SK-N-SH (cell line): ENCODE data around the gene KIAA0513. TPM values are rescaled to one million over a fixed set of nuclear protein-coding genes. Genes with fewer than 3 reads are reported as not detected.

Experiments
- CTCF ChIA-PET: fragments of 300-600, 350-600 bp; formaldehyde crosslinking; extraction: SDS; loops from one replicate; lab custom pipeline; 2021; lab: Yijun Ruan, JAX
- POLR2A ChIA-PET: fragments of 350-600 bp; sonication (Branson Sonifier 250); formaldehyde crosslinking; extraction: SDS; loops from one replicate; lab custom pipeline; 2020; ENCODE audit warnings: antibody characterized with exemption, inconsistent platforms; lab: Yijun Ruan, JAX
- DNase-seq: peaks from one replicate; pipeline ENCODE4 v3.0.0; 2012
- H2AFZ ChIP-seq: fragments of 200-600 bp; sonication (generic); 2 replicates; pipeline ENCODE4 v1.8.1; 2016; ENCODE audit warnings: antibody characterized with exemption, mild to moderate bottlenecking, low read depth
- H3F3A ChIP-seq: fragments of 200-600 bp; sonication (generic); replicated peaks from 2 replicates; pipeline ENCODE3; 2016; ENCODE audit warnings: antibody characterized with exemption, mild to moderate bottlenecking; ENCODE audit not compliant: insufficient read depth
- H3K27ac ChIP-seq, 2 experiments: fragments of 200-500 bp in 1 of 2; fragments of 200-600 bp in 1 of 2; sonication (Bioruptor generic) in 1 of 2; sonication (generic), shearing (Covaris generic) in 1 of 2; 2 replicates each; pipeline versions ENCODE4 v1.5.1 to v1.6.1; 2014 to 2016; ENCODE audit warnings: low read depth in 2 of 2, inconsistent platforms in 1 of 2, low read length in 1 of 2, mild to moderate bottlenecking in 1 of 2, mixed read lengths in 1 of 2
- H3K27me3 ChIP-seq: fragments of 200-600 bp; sonication (generic), shearing (Covaris generic); 2 replicates; pipeline ENCODE4 v1.6.1; 2016; ENCODE audit warnings: mixed run types; ENCODE audit not compliant: insufficient read depth
- H3K36me3 ChIP-seq, 2 experiments: fragments of 200-500 bp in 1 of 2; fragments of 200-600 bp in 1 of 2; sonication (Bioruptor generic) in 1 of 2; sonication (generic) in 1 of 2; replicated peaks in 1 of 2; 2 replicates each; pipeline versions ENCODE3 to v1.5.1; 2014 to 2016; ENCODE audit warnings: low read length in 1 of 2, mild to moderate bottlenecking in 1 of 2; ENCODE audit not compliant: insufficient read depth in 2 of 2, control insufficient read depth in 1 of 2
- H3K4me1 ChIP-seq, 2 experiments: fragments of 200-500 bp in 1 of 2; fragments of 200-600 bp in 1 of 2; sonication (Bioruptor generic) in 1 of 2; sonication (generic), shearing (Covaris generic) in 1 of 2; 2 replicates each; pipeline versions ENCODE4 v1.5.1 to v1.6.1; 2014 to 2016; ENCODE audit warnings: low read depth in 1 of 2, low read length in 1 of 2, mixed run types in 1 of 2; ENCODE audit not compliant: insufficient read depth in 2 of 2, control insufficient read depth in 1 of 2
- H3K4me2 ChIP-seq: fragments of 200-600 bp; sonication (generic), shearing (Covaris generic); 2 replicates; pipeline ENCODE4 v1.6.1; 2017; ENCODE audit warnings: mixed run types
- H3K4me3 ChIP-seq, 2 experiments: fragments of 200-500 bp in 1 of 2; fragments of 200-600 bp in 1 of 2; sonication (Bioruptor generic) in 1 of 2; sonication (generic), shearing (Covaris generic) in 1 of 2; 2 replicates each; pipeline versions ENCODE4 v1.5.1 to v1.8.1; 2014 to 2016; ENCODE audit warnings: low read depth in 2 of 2, inconsistent platforms in 1 of 2, low read length in 1 of 2, mild to moderate bottlenecking in 1 of 2, mixed read lengths in 1 of 2, moderate library complexity in 1 of 2
- H3K79me2 ChIP-seq: fragments of 200-600 bp; sonication (generic); 2 replicates; pipeline ENCODE4 v1.8.1; 2017; ENCODE audit warnings: mild to moderate bottlenecking; ENCODE audit not compliant: insufficient read depth
- H3K9ac ChIP-seq: fragments of 200-600 bp; sonication (generic); 2 replicates; pipeline ENCODE4 v1.6.1; 2017; ENCODE audit warnings: mixed run types
- H3K9me2 ChIP-seq: fragments of 200-600 bp; sonication (generic); 2 replicates; pipeline ENCODE4 v1.6.1; 2017; ENCODE audit warnings: mixed run types
- H3K9me3 ChIP-seq: fragments of 200-600 bp; sonication (generic); 2 replicates; pipeline ENCODE4 v1.6.1; 2017; ENCODE audit warnings: mixed run types, mild to moderate bottlenecking, moderate library complexity
- H4K20me1 ChIP-seq: fragments of 200-600 bp; sonication (generic); 2 replicates; pipeline ENCODE4 v1.6.1; 2017; ENCODE audit warnings: mild to moderate bottlenecking, mixed run types; ENCODE audit not compliant: insufficient read depth
- CHD2 ChIP-seq: fragments of 150-350 bp; IDR thresholded peaks from 2 replicates; pipeline ENCODE4 v1.6.1; 2018; ENCODE audit warnings: low read length; ENCODE audit not compliant: partially characterized antibody
- CTCF ChIP-seq: fragments of 200-600 bp; sonication (generic); IDR thresholded peaks from 2 replicates; pipeline ENCODE4 v1.6.1; 2017; ENCODE audit warnings: antibody characterized with exemption, mild to moderate bottlenecking, moderate library complexity
- FOXM1 ChIP-seq: IDR thresholded peaks from 2 replicates; pipeline ENCODE4 v1.4.0; 2012; ENCODE audit warnings: low read depth, mild to moderate bottlenecking
- GABPA ChIP-seq: IDR thresholded peaks from 2 replicates; pipeline ENCODE4 v1.4.0; 2012; ENCODE audit warnings: low read depth, mild to moderate bottlenecking
- GATA2 ChIP-seq: sonication (generic); formaldehyde crosslinking; IDR thresholded peaks from 2 replicates; pipeline ENCODE4 v1.5.0; 2020; ENCODE audit warnings: mild to moderate bottlenecking, missing genetic modification reagents
- MXI1 ChIP-seq: IDR thresholded peaks from 2 replicates; pipeline ENCODE4 v1.6.1; 2012; ENCODE audit warnings: mild to moderate bottlenecking, low read depth, low read length, improper control_type of control experiment
- NRF1 ChIP-seq: IDR thresholded peaks from 2 replicates; pipeline ENCODE4 v1.6.1; 2012; ENCODE audit warnings: low read depth, mild to moderate bottlenecking, low read length
- RAD21 ChIP-seq: IDR thresholded peaks from 2 replicates; pipeline ENCODE4 v1.6.1; 2012; ENCODE audit warnings: mild to moderate bottlenecking, low read length
- REST ChIP-seq: IDR thresholded peaks from 2 replicates; pipeline ENCODE4 v1.6.1; 2012; ENCODE audit warnings: mild to moderate bottlenecking, low read depth, low read length, moderate library complexity
- SMC3 ChIP-seq: IDR thresholded peaks from 2 replicates; pipeline ENCODE4 v1.6.1; 2012; ENCODE audit warnings: low read depth, low read length, improper control_type of control experiment
- TAF1 ChIP-seq: IDR thresholded peaks from 2 replicates; pipeline ENCODE4 v1.6.1; 2012; ENCODE audit warnings: low read depth, mild to moderate bottlenecking, low read length, moderate library complexity, borderline replicate concordance
- ZBTB33 ChIP-seq: IDR thresholded peaks from 2 replicates; pipeline ENCODE4 v1.4.0; 2012; ENCODE audit warnings: low read depth, borderline replicate concordance
- WGBS: methylation state at CpG from one replicate; pipeline ENCODE4 v1.1.6; 2017; ENCODE audit warnings: low lambda C conversion rate; 5-methylcytosine and 5-hydroxymethylcytosine counted together
- polyA plus RNA-seq, 3 experiments: library from polyadenylated mRNA; depleted of rRNA; stranded (reverse); fragments of >200 nt; gene quantifications; 2 replicates each; pipeline ENCODE4 v1.2.3, GENCODE V29; 2012

KIAA0513 gene
- polyA plus RNA-seq, 1 of the 3 experiments (the other 2 are of a cell fraction), result 6.5 TPM

- Histone ChIP-seq H3K27ac (no peak overlapping the region), H2AFZ (no peak overlapping the region), H3K9me3 (no peaks in the 10 kb centered on the region), H3K4me2 (no peak overlapping the region), H3K4me3 (no peak overlapping the region), H3F3A (peaks cover 37% of the 10 kb centered on the region), H3K9me2 (no peaks in the 10 kb centered on the region), H3K9ac (no peak overlapping the region), H3K36me3 (no peaks in the 10 kb centered on the region), H3K79me2 (peaks cover 7% of the 10 kb centered on the region; the same call in 1 of the 2 replicates), H3K27me3 (no peaks in the 10 kb centered on the region), H4K20me1 (no peaks in the 10 kb centered on the region), H3K4me1 (peaks cover 9 to 18% of the 10 kb centered on the region in 2 experiments)
- TF ChIP-seq REST (no peak), CTCF (no peak), MXI1 (no peak), SMC3 (no peak), GATA2 (CRISPR knock-in tag) (no peak), CHD2 (no peak), GABPA (no peak)
- POLR2A ChIA-PET, result no interaction called here
- 89% methylated on average over 17 of the region's 17 CpGs for WGBS
- no peak for DNase-seq
- CTCF ChIA-PET, result no interaction called here
Observed at GRCh38 chr16:85033171-85033570, 5.6 kb downstream of the KIAA0513 start.

- no peak overlapping the region for H3K9ac ChIP-seq
- H2AFZ ChIP-seq, result no peak overlapping the region
- H3F3A ChIP-seq, result peaks cover 21% of the 10 kb centered on the region
- H4K20me1 ChIP-seq, result no peaks in the 10 kb centered on the region
- H3K4me3 ChIP-seq, result no peak overlapping the region
- H3K36me3 ChIP-seq, result no peaks in the 10 kb centered on the region
- no peaks in the 10 kb centered on the region for H3K27me3 ChIP-seq
- H3K79me2 ChIP-seq, result peaks cover 6% of the 10 kb centered on the region; the same call in 1 of the 2 replicates
- no peaks in the 10 kb centered on the region for H3K9me3 ChIP-seq
- no peak overlapping the region for H3K27ac ChIP-seq
- no peaks in the 10 kb centered on the region for H3K9me2 ChIP-seq
- ChIA-PET POLR2A (no interaction called here), CTCF (no interaction called here)
- WGBS, result 91% methylated on average over 13 of the region's 18 CpGs
- no peak for DNase-seq
- H3K4me2 ChIP-seq, result no peak overlapping the region
- H3K4me1 ChIP-seq, result peaks cover under 1 to 1% of the 10 kb centered on the region in 2 experiments; a peak in 1 of 4 replicates
- TF ChIP-seq TAF1, result no peak
- no peak for TF ChIP-seq RAD21
- TF ChIP-seq ZBTB33, result no peak
- TF ChIP-seq NRF1, result no peak
- TF ChIP-seq FOXM1, result no peak
- TF ChIP-seq REST, result no peak
- TF ChIP-seq CHD2, result no peak
Observed at GRCh38 chr16:85034591-85035433, 7.2 kb downstream of the KIAA0513 start.
